ENCODE measurements around the gene MKRN3. TPM values are rescaled to one million over a fixed set of nuclear protein-coding genes. Genes with fewer than 3 reads are reported as not detected.
"Not testable (repeated sequence)": the region's sequence is repeated elsewhere in the genome, so short reads cannot be mapped to it uniquely, and the experiment has no call there.

The MKRN3 gene
- total and polyA plus RNA-seq, 2 donors (not counting 3 experiments of a cell fraction or from before 2014, with no cell fraction given): 0.18 to 0.40 TPM

GRCh38 chr15:23596736-23597135 lies 31.3 kb downstream of the MKRN3 start:
- Histone ChIP-seq H3K9me3 (replicated peaks; ENCODE audit: control insufficient read depth, insufficient read depth, low read length) (no peaks in the 10 kb centered on the region), H3K27ac (ENCODE audit: insufficient read depth, low read depth, low read length) (no peak overlapping the region), H3K36me3 (ENCODE audit: control insufficient read depth in 2 of 2, extremely low read depth in 1 of 2, insufficient read depth in 2 of 2, low read length in 2 of 2) (no peaks in the 10 kb centered on the region), H2AFZ (ENCODE audit: low read depth, low read length) (no peak overlapping the region), H3K27me3 (ENCODE audit: control insufficient read depth in 2 of 2, insufficient read depth in 2 of 2, low read length in 2 of 2) (no peaks in the 10 kb centered on the region), H3K4me1 (ENCODE audit: control insufficient read depth, extremely low read depth, insufficient read depth, low read length) (no peaks in the 10 kb centered on the region), H3K4me3 (replicated peaks in 1 of 3; ENCODE audit: insufficient read depth in 1 of 3, low read depth in 1 of 3, low read length in 3 of 3) (no peak overlapping the region), H3K4me2 (ENCODE audit: insufficient read depth, low read length) (no peak overlapping the region), H4K20me1 (replicated peaks; ENCODE audit: control insufficient read depth, extremely low read depth, insufficient read depth, low read length) (no peaks in the 10 kb centered on the region), H3K9ac (replicated peaks; ENCODE audit: extremely low read depth, insufficient read depth, low read length) (no peak overlapping the region), H3K9me1 (replicated peaks; ENCODE audit: control insufficient read depth, extremely low read depth, insufficient read depth, low read length) (no peaks in the 10 kb centered on the region), H3K79me2 (ENCODE audit: control insufficient read depth, insufficient read depth, low read length) (no peaks in the 10 kb centered on the region)
- DNase-seq (ENCODE audit: low read depth, low spot score): no peak
- intact Hi-C loops (cut with micrococcal nuclease) (no loop called here), dilution Hi-C loops (cut with MboI; ENCODE audit: extremely low pct_ligation_motif_present, low sequenced_read_pairs) (no loop called here)
- BruUV-seq (replicated peaks): no TSS peak
- CTCF ChIA-PET: no interaction called here
- TF ChIP-seq POLR2AphosphoS5 (IDR thresholded peaks at IDR 0.05; ENCODE audit: insufficient read depth, low read depth, low read length): no peak
- TF ChIP-seq, protein P1, sequence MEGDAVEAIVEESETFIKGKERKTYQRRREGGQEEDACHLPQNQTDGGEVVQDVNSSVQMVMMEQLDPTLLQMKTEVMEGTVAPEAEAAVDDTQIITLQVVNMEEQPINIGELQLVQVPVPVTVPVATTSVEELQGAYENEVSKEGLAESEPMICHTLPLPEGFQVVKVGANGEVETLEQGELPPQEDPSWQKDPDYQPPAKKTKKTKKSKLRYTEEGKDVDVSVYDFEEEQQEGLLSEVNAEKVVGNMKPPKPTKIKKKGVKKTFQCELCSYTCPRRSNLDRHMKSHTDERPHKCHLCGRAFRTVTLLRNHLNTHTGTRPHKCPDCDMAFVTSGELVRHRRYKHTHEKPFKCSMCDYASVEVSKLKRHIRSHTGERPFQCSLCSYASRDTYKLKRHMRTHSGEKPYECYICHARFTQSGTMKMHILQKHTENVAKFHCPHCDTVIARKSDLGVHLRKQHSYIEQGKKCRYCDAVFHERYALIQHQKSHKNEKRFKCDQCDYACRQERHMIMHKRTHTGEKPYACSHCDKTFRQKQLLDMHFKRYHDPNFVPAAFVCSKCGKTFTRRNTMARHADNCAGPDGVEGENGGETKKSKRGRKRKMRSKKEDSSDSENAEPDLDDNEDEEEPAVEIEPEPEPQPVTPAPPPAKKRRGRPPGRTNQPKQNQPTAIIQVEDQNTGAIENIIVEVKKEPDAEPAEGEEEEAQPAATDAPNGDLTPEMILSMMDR (IDR thresholded peaks at IDR 0.05; ENCODE audit: extremely low read depth in 1 of 2, insufficient read depth in 1 of 2, low read depth in 1 of 2, low read length in 2 of 2): no peak
- TF ChIP-seq MAX (IDR thresholded peaks at IDR 0.05; ENCODE audit: insufficient read depth, insufficient read length): no peak
- no peak for TF ChIP-seq POLR2A (IDR thresholded peaks at IDR 0.05; ENCODE audit: low read depth, low read length)
- TF ChIP-seq FOS (IDR thresholded peaks at IDR 0.05; ENCODE audit: borderline replicate concordance, insufficient read depth, low read length): no peak
- POLR2A ChIA-PET: no interaction called here
- no peak for FAIRE-seq

DNA sequence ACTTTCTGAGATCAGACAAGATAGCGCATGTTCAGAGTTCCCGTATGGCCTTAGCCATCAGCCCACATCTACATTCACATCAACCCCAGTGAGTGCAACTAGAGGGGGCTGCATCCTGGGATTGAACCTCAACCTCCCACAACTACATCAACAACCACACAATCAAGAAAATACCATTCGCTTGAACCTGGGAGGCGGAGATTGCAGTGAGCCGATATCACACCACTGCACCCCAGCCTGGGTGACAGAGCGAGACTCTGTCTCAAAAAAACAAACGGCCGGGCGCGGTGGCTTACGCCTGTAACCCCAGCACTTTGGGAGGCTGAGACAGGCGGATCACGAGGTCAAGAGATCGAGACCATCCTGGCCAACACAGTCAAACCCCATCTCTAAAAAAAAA lies 31.8 kb downstream of the MKRN3 start:
- H3K9me1 ChIP-seq (replicated peaks; ENCODE audit: control insufficient read depth, extremely low read depth, insufficient read depth, low read length); FAIRE-seq; DNase-seq (ENCODE audit: low read depth, low spot score); POLR2A ChIA-PET; H3K9me3 ChIP-seq (replicated peaks; ENCODE audit: control insufficient read depth, insufficient read depth, low read length); BruUV-seq (replicated peaks); H3K4me2 ChIP-seq (ENCODE audit: insufficient read depth, low read length); H2AFZ ChIP-seq (ENCODE audit: low read depth, low read length); H3K27ac ChIP-seq (ENCODE audit: insufficient read depth, low read depth, low read length); H4K20me1 ChIP-seq (replicated peaks; ENCODE audit: control insufficient read depth, extremely low read depth, insufficient read depth, low read length); CTCF ChIA-PET; H3K4me3 ChIP-seq (replicated peaks in 1 of 3; ENCODE audit: insufficient read depth in 1 of 3, low read depth in 1 of 3, low read length in 3 of 3); H3K79me2 ChIP-seq (ENCODE audit: control insufficient read depth, insufficient read depth, low read length); H3K9ac ChIP-seq (replicated peaks; ENCODE audit: extremely low read depth, insufficient read depth, low read length); H3K36me3 ChIP-seq (ENCODE audit: control insufficient read depth in 2 of 2, extremely low read depth in 1 of 2, insufficient read depth in 2 of 2, low read length in 2 of 2); H3K4me1 ChIP-seq (ENCODE audit: control insufficient read depth, extremely low read depth, insufficient read depth, low read length); H3K27me3 ChIP-seq (ENCODE audit: control insufficient read depth in 2 of 2, insufficient read depth in 2 of 2, low read length in 2 of 2); intact Hi-C loops (cut with micrococcal nuclease); dilution Hi-C loops (cut with MboI; ENCODE audit: extremely low pct_ligation_motif_present, low sequenced_read_pairs): not testable (repeated sequence)

All from endothelial cell of umbilical vein (primary cell).